GM23338 (cell line): ENCODE data around the gene CBR1. TPM values are rescaled to one million over a fixed set of nuclear protein-coding genes. Genes with fewer than 3 reads are reported as not detected.

Experiments
- ATAC-seq: fragments of 200-7000 bp; cut with Tn5 transposase; 3 replicates; pipeline ENCODE4 v1.9.1; 2020
- DNase-seq: peaks from one replicate; pipeline ENCODE4 v3.0.0-alpha.2; 2015; ENCODE audit warnings: low spot score
- H2AFZ ChIP-seq: fragments of 200-600 bp; sonication (generic); 2 replicates; pipeline ENCODE4 v1.8.0; 2016; ENCODE audit warnings: antibody characterized with exemption, mild to moderate bottlenecking, moderate library complexity
- H3F3A ChIP-seq: fragments of 200-600 bp; sonication (generic); replicated peaks from 2 replicates; pipeline ENCODE4 v1.8.0; 2017; ENCODE audit warnings: antibody characterized with exemption, mixed run types, low read depth
- H3K27ac ChIP-seq: fragments of 200-600 bp; sonication (generic); 2 replicates; pipeline ENCODE4 v1.6.1; 2016; ENCODE audit warnings: low read depth
- H3K27me3 ChIP-seq: fragments of 200-600 bp; sonication (generic); 2 replicates; pipeline ENCODE4 v1.8.0; 2016; ENCODE audit warnings: mild to moderate bottlenecking, mixed run types, moderate library complexity; ENCODE audit not compliant: insufficient read depth
- H3K36me3 ChIP-seq: fragments of 200-600 bp; sonication (generic); 2 replicates; pipeline ENCODE4 v1.8.0; 2016; ENCODE audit warnings: mild to moderate bottlenecking; ENCODE audit not compliant: insufficient read depth
- H3K4me1 ChIP-seq: fragments of 200-600 bp; sonication (generic); 2 replicates; pipeline ENCODE4 v1.8.0; 2016; ENCODE audit warnings: mild to moderate bottlenecking, moderate library complexity; ENCODE audit not compliant: insufficient read depth
- H3K4me2 ChIP-seq: fragments of 200-600 bp; sonication (generic); 2 replicates; pipeline ENCODE4 v1.7.1; 2017; ENCODE audit warnings: mixed run types
- H3K4me3 ChIP-seq: fragments of 200-600 bp; sonication (generic); 2 replicates; pipeline ENCODE4 v1.6.1; 2016; ENCODE audit warnings: mixed run types
- H3K79me2 ChIP-seq: fragments of 200-600 bp; sonication (generic); replicated peaks from 2 replicates; pipeline ENCODE4 v1.8.0; 2017; ENCODE audit warnings: mild to moderate bottlenecking; ENCODE audit not compliant: insufficient read depth
- H3K9me2 ChIP-seq: fragments of 200-600 bp; sonication (generic); 2 replicates; pipeline ENCODE4 v1.8.0; 2017; ENCODE audit not compliant: insufficient read depth
- H4K20me1 ChIP-seq: fragments of 200-600 bp; sonication (generic); replicated peaks from 2 replicates; pipeline ENCODE4 v1.8.0; 2017; ENCODE audit warnings: mild to moderate bottlenecking; ENCODE audit not compliant: insufficient read depth
- H3K27ac Mint-ChIP-seq: 2 replicates; pipeline ENCODE4 v1.8.0; 2020; ENCODE audit warnings: inconsistent platforms, mild to moderate bottlenecking, moderate library complexity, mixed read lengths
- H3K27me3 Mint-ChIP-seq: 3 replicates; pipeline ENCODE4 v1.8.0; 2022; ENCODE audit warnings: low read depth, mild to moderate bottlenecking, moderate library complexity, mixed read lengths, inconsistent platforms; ENCODE audit not compliant: insufficient read depth, poor library complexity
- H3K36me3 Mint-ChIP-seq: 3 replicates; pipeline ENCODE4 v1.8.0; 2021; ENCODE audit warnings: low read depth, mild to moderate bottlenecking, inconsistent platforms, moderate library complexity, mixed read lengths
- H3K4me1 Mint-ChIP-seq: 3 replicates; pipeline ENCODE4 v1.8.0; 2020; ENCODE audit warnings: mild to moderate bottlenecking, inconsistent platforms, mixed read lengths
- H3K4me3 Mint-ChIP-seq: 3 replicates; pipeline ENCODE4 v1.8.0; 2021; ENCODE audit warnings: moderate library complexity, mild to moderate bottlenecking, inconsistent platforms, mixed read lengths
- H3K9me3 Mint-ChIP-seq: 3 replicates; pipeline ENCODE4 v1.8.0; 2020; ENCODE audit warnings: moderate library complexity, mild to moderate bottlenecking, inconsistent platforms, mixed read lengths
- CTCF ChIP-seq, 2 experiments: fragments of 200-600 bp in 1 of 2; sonication (generic) in 1 of 2; conservative IDR thresholded peaks; 2 replicates each; pipeline versions ENCODE4 v1.5.1 to v1.6.1; 2016 to 2017; ENCODE audit warnings: antibody characterized with exemption in 2 of 2, low read depth in 2 of 2, mild to moderate bottlenecking in 2 of 2, moderate library complexity in 1 of 2
- EZH2 ChIP-seq: fragments of 200-600 bp; sonication (generic); IDR thresholded peaks from one replicate; pipeline ENCODE4 v1.8.0; 2017; ENCODE audit warnings: antibody characterized with exemption, mild to moderate bottlenecking, low read depth; ENCODE audit not compliant: unreplicated experiment
- STAT1 ChIP-seq: IDR thresholded peaks from one replicate; pipeline ENCODE4 v1.6.1; 2016; ENCODE audit warnings: antibody characterized with exemption; ENCODE audit not compliant: unreplicated experiment
- ZNF331 ChIP-seq: fragments of 250-450 bp; sonication (Bioruptor Pico); IDR thresholded peaks from 2 replicates; pipeline ENCODE4 v1.5.0; 2020; ENCODE audit warnings: low read depth, mild to moderate bottlenecking, moderate library complexity
- polyA plus RNA-seq: library from polyadenylated mRNA; unstranded; fragments of >200 nt; fragmentation: Nextera tagmentation; extraction: Ambion mirVana; gene quantifications from 2 replicates; pipeline ENCODE4 v1.2.1, GENCODE V29; 2016
- total RNA-seq: library from RNA; depleted of rRNA; stranded (reverse); fragments of >200 nt; shearing (Covaris generic); gene quantifications from 2 replicates; pipeline ENCODE4 v1.2.3, GENCODE V29; 2014

The CBR1 gene
- total and polyA plus RNA-seq, 2 experiments from 2014 or later = 285 to 487 TPM

GRCh38 chr21:36087362-36088138, 17.7 kb downstream of the CBR1 start:
- peak; percentile 73 for DNase-seq
- Histone ChIP-seq H3K4me3 (no peak overlapping the region), H3K36me3 (no peaks in the 10 kb centered on the region), H3F3A (no peaks in the 10 kb centered on the region), H4K20me1 (no peaks in the 10 kb centered on the region), H2AFZ (peak overlapping the region; percentile 1), H3K79me2 (no peaks in the 10 kb centered on the region), H3K27me3 (no peaks in the 10 kb centered on the region), H3K9me2 (peaks cover 10% of the 10 kb centered on the region), H3K4me2 (no peak overlapping the region), H3K4me1 (no peaks in the 10 kb centered on the region; the same call in none of the 2 replicates), H3K27ac (no peak overlapping the region)
- Mint-ChIP-seq H3K27ac (no peak overlapping the region), H3K27me3 (peaks cover 5% of the 10 kb centered on the region), H3K36me3 (peaks cover 7% of the 10 kb centered on the region), H3K4me3 (no peak overlapping the region), H3K9me3 (peaks cover 6% of the 10 kb centered on the region), H3K4me1 (peaks cover 15% of the 10 kb centered on the region)
- TF ChIP-seq STAT1 (no peak), CTCF (conservative IDR thresholded peaks at IDR 0.05; ENCODE audit: low read depth in 2 of 2) (peak; percentile 69 to 73)
- peak; percentile 97 for ATAC-seq

GRCh38 chr21:36089946-36090345, 20.1 kb downstream of the CBR1 start:
- H3K4me2 ChIP-seq = no peak overlapping the region
- H4K20me1 ChIP-seq = no peaks in the 10 kb centered on the region
- H3K4me3 ChIP-seq = no peak overlapping the region
- H3K9me2 ChIP-seq = peaks cover 7% of the 10 kb centered on the region
- peaks cover 7% of the 10 kb centered on the region for H3K27me3 Mint-ChIP-seq
- no peak for TF ChIP-seq ZNF331 (CRISPR knock-in tag)
- TF ChIP-seq CTCF (conservative IDR thresholded peaks at IDR 0.05; ENCODE audit: low read depth in 2 of 2) = no peak
- no peak for TF ChIP-seq EZH2
- no peak overlapping the region for H3K27ac Mint-ChIP-seq
- peaks cover 16% of the 10 kb centered on the region for H3K4me1 Mint-ChIP-seq
- no peak overlapping the region for H3K4me3 Mint-ChIP-seq
- H2AFZ ChIP-seq = no peak overlapping the region
- ATAC-seq (no peak), DNase-seq (no peak)
- H3K27ac ChIP-seq = 0 out of 2 replicates have a peak overlapping the region, but pooled peaks have one; percentile 28
- 0 out of 2 replicates have a peak, but pooled peaks cover under 1% of the 10 kb centered on the region for H3F3A ChIP-seq
- peaks cover 30% of the 10 kb centered on the region for H3K36me3 Mint-ChIP-seq
- no peaks in the 10 kb centered on the region for H3K79me2 ChIP-seq
- H3K9me3 Mint-ChIP-seq = peaks cover 29% of the 10 kb centered on the region
- H3K36me3 ChIP-seq = peaks cover 18% of the 10 kb centered on the region
- no peaks in the 10 kb centered on the region for H3K27me3 ChIP-seq
- H3K4me1 ChIP-seq = peaks cover 4% of the 10 kb centered on the region
